HG02981 (cell line): ENCODE results near the gene RNF113B.

Source experiments
- ATAC-seq: cut with Tn5 transposase; IDR thresholded peaks from one replicate; pipeline ENCODE4 v1.9.1; 2021; ENCODE audit warnings: mild to moderate bottlenecking, moderate library complexity; ENCODE audit not compliant: unreplicated experiment

The RNF113B gene

DNA sequence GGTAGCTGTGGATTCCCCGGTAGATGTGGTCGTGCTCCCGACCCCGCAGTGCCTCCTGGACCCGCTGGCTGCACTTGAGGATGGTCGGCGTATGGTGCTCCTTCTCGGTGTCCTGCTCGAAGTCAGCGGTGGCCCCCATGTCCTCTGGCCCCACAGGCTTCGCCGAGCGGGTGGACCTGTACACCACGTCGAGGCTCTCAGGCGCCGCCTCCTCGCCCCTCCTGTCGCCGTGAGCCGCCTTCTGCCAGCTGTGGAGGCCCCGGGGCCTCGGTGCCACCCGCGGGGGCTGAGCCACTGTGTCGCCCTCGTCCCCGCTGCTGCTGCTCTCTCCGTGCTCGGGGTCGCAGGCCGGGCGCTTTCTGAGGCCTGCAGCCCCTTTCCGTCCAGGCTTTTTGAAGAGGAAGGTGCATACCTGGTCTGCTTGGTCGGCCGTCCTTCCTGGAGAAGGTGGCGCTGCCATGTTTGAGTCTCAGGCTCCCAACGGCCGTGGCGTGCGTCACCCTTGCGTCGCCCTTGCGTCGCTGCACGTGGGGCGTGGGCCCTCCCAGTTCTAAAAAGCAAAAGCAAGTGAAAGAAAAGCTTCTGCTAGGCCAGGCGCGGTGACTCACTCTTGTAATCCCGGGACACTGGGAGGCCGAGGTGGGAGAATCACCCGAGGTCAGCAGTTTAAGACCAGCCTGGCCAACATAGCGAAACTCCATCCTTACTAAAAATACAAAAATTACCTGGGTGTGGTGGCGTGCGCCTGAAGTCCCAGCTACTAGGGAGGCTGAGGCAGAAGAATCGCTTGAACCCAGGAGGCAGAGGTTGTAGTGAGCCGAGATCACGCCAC lies at the start of gene RNF113B:
Gene RNF113B (minus strand): TSS at position 493 of the 832 bp plus-strand sequence. CDS start 33 bp downstream, at position 460.
- ATAC-seq, result no peak

DNA sequence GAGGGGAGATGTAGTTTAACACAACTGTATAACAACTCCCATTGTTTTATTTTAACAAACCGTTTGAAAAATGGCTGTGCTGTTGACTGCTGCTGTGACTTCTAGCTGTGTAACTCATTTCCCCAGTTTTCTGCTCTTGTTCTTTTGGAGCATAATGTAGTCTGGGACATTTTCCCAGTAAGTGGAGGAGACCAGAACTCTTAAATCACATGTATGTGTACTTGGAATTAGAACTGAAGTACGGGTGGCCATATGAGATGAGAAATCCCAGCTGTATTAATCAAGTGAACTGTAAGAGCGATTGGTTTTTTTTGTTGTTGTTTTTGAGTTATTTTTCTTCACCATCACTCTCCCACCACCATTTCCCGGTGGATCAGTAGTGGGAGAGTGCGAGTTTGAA lies 49.4 kb upstream of the RNF113B start:
- no peak for ATAC-seq

- no peak for ATAC-seq
These were observed 48.2 kb upstream of the RNF113B start for GRCh38 chr13:98225036-98225940.

- ATAC-seq, result no peak
These were observed 47.5 kb upstream of the RNF113B start for GRCh38 chr13:98224557-98224956.

DNA sequence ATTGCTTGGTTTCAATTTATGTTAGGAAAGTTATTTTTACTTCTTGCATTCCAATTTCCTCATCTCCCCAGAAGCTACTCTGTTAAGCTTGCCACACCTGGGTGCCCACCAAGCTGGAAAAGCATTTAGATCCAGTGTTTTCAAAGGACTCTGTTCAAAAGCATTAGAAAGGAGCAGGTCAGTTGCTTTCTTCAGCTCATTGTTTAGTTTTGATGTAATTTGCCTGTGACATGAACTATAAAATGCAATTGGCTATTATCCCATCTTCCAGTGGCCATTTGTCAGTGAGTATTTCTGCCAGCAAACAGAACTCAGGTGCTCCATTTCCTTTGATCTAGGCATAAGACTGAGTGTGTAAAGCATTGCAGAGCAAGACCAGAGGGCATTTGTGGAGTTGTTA lies 46.7 kb upstream of the RNF113B start:
- no peak for ATAC-seq

- no peak for ATAC-seq
These were observed 45.7 kb upstream of the RNF113B start for GRCh38 chr13:98222816-98223215.

GRCh38 chr13:98222081-98222554 lies 45.0 kb upstream of the RNF113B start:
- no peak for ATAC-seq

GRCh38 chr13:98221234-98221633 lies 44.2 kb upstream of the RNF113B start:
- no peak for ATAC-seq

- ATAC-seq, result no peak
These were observed 43.3 kb upstream of the RNF113B start for GRCh38 chr13:98220271-98220791.

DNA sequence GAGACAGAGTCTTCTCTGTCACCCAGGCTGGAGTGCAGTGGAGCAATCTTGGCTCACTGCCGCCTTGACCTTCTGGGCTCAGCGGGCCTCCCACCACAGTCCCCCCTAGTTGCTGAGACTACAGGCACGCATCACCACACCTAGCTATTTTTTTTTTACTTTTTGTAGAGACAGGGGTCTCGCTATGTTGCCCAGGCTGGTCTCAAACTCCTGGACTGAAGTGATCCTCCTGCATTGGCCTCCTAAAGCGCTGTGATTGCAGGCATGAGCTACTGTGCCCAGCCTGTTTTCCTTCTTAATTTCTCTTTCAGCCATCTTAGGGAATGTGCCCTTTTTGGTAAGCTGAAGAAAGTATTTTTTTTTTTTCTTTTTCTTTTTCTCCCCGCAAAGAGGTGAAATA lies 42.6 kb upstream of the RNF113B start:
- no peak for ATAC-seq

GRCh38 chr13:98217597-98217996 lies 40.5 kb upstream of the RNF113B start:
- no peak for ATAC-seq

- ATAC-seq, result no peak
These were observed 39.7 kb upstream of the RNF113B start for GRCh38 chr13:98216711-98217285.

GRCh38 chr13:98216135-98216565 lies 39.1 kb upstream of the RNF113B start:
- no peak for ATAC-seq

DNA sequence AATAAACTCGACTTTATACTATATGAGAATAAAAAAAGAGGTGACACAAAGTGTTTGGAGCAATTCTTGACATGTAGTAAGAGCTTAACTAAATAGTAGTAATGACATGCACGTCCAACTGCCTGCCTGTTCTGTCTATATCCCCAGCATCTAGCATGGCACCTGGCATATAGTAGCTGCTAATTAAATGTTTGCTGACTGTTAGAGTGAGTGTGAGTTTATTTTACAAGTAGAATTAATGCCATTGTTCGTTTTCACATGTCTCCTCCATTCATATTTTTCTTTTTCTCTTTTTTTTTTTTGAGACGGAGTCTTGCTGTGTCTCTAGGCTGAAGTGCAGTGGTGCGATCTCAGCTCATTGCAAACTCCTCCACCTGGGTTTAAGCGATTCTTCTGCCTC lies 38.4 kb upstream of the RNF113B start:
- no peak for ATAC-seq

DNA sequence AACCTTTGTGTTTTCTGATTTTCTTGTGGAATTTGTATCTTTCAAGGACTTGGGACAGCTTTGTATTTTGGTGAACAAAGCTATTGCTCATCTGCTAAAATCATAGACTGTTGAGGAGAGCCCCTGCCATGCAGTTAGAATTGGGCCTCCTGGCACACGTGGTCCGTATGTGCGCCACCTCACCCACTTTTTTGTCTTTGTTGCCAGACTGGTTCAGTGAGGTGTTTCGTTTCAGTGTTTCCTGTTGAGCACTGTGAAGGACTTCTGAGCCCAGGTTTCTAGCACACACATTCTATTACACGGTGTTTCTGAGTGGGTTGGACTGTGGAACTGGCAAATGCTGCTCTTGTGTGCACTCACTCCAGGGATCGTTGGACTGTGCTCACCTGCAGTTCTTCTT lies 37.6 kb upstream of the RNF113B start:
- no peak for ATAC-seq

- no peak for ATAC-seq
These were observed 37.1 kb upstream of the RNF113B start for GRCh38 chr13:98214008-98214643.

- no peak for ATAC-seq
These were observed 36.3 kb upstream of the RNF113B start for GRCh38 chr13:98213354-98213753.

DNA sequence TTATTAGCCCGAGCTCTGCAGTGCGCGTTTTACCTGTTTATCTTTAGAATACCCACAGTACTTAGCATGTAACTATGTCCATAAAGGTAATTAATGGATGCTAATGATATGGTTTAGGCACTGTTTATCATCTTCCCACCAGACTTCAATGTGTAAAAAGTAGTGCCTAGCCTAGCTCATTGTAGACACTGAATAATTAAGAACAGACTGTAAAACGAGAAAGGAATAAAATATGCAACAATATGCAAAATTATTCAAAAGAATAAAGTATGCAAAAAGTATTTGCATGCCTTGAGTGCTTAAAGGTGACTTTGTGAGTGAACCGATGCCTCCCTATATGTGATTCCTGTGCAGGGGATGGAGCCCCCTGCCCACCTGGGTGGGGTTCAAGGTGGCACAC lies 35.7 kb upstream of the RNF113B start:
- no peak for ATAC-seq

DNA sequence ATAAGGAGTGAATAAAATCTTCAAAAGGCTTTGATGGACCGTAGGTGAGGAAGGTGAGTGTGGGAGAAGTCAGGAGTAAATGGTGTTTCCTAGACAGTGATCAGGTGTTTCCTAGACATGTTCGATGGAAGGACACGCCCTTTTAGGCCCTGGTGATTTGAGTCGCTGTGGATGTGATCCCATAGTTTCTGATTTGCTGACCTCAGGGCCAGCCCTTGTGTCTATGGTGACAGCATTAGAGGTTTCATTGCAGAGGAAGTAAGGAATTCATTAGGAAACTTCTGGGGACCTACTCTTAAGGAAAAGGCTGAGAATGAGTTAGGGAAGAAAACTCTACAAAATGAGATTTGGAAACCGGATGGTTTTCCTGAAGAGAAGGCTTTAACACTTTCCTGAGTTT lies 31.5 kb upstream of the RNF113B start:
- ATAC-seq, result no peak

GRCh38 chr13:98207416-98207815 lies 30.3 kb upstream of the RNF113B start:
- no peak for ATAC-seq

DNA sequence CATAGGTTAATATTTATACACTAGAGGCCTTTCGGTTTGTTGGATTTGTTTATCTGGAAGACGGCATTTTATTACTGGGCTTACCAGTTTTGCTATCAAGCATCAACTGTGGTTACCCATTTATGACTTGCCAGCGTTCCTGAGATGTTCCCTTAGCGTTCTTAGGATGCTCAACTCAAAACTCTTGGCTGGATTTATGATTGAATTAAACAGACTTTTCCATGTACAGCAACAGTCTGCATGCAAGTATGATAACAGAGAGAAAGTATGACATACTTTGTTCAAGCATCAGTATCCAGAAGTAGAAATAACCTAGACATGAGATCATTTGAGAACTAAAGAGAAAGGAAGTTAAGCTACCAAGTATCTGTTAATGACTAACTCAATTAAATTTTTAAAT lies 29.9 kb upstream of the RNF113B start:
- no peak for ATAC-seq
